Activated CD4-positive, alpha-beta T cell treated with anti-CD3 and anti-CD28 coated beads for 36 hours (primary cell): ENCODE results near the gene SUSD2. TPM values are rescaled to one million over a fixed set of nuclear protein-coding genes. Genes with fewer than 3 reads are reported as not detected.
"Not testable (repeated sequence)": the region's sequence is repeated elsewhere in the genome, so short reads cannot be mapped to it uniquely, and the experiment has no call there.

Source experiments
- ATAC-seq: fragments of 200-7000 bp; cut with Tn5 transposase; one replicate; pipeline ENCODE4 v1.10.0; 2021; ENCODE audit warnings: mild to moderate bottlenecking, moderate library complexity
- CTCF ChIA-PET: fragments of 350-600 bp; sonication (Branson Sonifier 250); formaldehyde crosslinking; loops from one replicate; lab custom pipeline; 2021; ENCODE audit warnings: antibody characterized with exemption; lab: Charles Lee
- POLR2A ChIA-PET: fragments of 350-600 bp; sonication (Branson Sonifier 250); formaldehyde crosslinking; loops from one replicate; lab custom pipeline; 2021; ENCODE audit warnings: antibody characterized with exemption, inconsistent platforms; lab: Charles Lee
- DNase-seq: peaks from one replicate; pipeline ENCODE4 v3.0.0-alpha.2; 2020
- H3K27ac Mint-ChIP-seq: one replicate; pipeline ENCODE4 v1.8.0; 2021; ENCODE audit warnings: mixed read lengths
- H3K27me3 Mint-ChIP-seq: one replicate; pipeline ENCODE4 v1.8.0; 2021; ENCODE audit warnings: mixed read lengths
- H3K36me3 Mint-ChIP-seq: one replicate; pipeline ENCODE4 v1.8.0; 2021; ENCODE audit warnings: low read depth, mixed read lengths
- H3K4me1 Mint-ChIP-seq: one replicate; pipeline ENCODE4 v1.8.0; 2021; ENCODE audit warnings: mixed read lengths
- H3K4me3 Mint-ChIP-seq: one replicate; pipeline ENCODE4 v1.8.0; 2021; ENCODE audit warnings: mild to moderate bottlenecking, moderate library complexity, mixed read lengths
- H3K9me3 Mint-ChIP-seq: one replicate; pipeline ENCODE4 v1.8.0; 2021; ENCODE audit warnings: low read depth, mixed read lengths
- intact Hi-C, 2 experiments: fragments of 100-400 bp; cut with DNase I in 1 of 2; cut with micrococcal nuclease in 1 of 2; formaldehyde crosslinking; loops; one replicate each; pipeline versions ENCODE4 v1.14.2 to v1.15.1; 2022 to 2024; cut with DNase I, micrococcal nuclease
- total RNA-seq, 2 experiments: library from RNA; stranded (reverse); gene quantifications; one replicate each; pipeline ENCODE4 v1.2.3, GENCODE V29; 2021

The SUSD2 gene
- under 1 TPM; 0.65 to 0.80 TPM for total RNA-seq

DNA sequence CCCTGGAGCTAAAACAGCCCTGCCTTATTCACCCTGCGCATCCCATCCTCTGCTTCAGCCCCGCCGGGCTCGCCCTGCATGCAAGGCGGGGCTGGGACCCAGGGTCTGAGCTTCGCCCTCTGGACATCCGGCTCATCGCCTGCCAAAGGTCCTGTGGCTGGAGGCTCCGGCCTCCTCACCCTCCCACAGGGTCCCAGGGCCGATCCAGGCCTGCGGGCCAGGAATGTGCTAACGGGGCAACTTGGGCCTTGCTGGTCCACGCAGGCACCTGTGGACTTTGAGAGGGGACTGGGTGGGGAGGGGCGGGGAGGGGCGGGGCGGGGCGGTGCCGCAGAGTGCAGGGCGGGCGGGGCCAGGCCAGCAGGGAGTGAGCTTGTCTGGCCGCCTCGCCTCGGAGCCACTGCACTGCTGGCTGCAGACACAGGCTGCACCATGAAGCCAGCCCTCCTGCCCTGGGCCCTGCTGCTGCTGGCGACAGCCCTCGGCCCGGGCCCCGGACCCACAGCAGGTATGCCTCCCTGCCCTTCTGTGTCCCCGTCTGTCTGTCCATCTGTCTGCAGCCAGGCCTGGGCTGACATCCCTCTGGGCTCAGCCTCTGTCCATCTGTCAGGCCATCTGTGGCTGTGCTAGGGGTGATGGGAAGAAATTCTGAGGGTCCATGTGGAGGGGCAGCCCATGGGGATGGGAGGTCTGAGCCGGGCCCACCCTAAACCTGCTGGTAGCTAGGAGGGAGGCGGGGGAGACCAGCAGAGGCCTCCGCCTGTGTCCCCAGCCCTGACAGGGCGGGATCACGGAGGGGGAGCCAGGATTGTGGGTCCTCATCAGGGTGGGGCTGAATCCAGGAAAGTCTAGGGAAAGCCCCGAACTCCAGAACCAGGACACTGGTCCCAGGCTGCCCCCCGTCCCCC, at the start of gene SUSD2:
TSS of gene SUSD2 (plus strand) at position 400 of the 908 bp plus-strand sequence. CDS start at position 433, 33 bp downstream.
- ChIA-PET POLR2A (no interaction called here), CTCF (interaction anchor here (1.0 kb wide), 1 partner anchor 12 kb away, joined by 3 read pairs; no protein-coding TSS in a partner anchor)
- Mint-ChIP-seq H3K27me3 (no peaks in the 10 kb centered on the region), H3K36me3 (no peaks in the 10 kb centered on the region), H3K4me1 (no peaks in the 10 kb centered on the region), H3K27ac (no peak within 1 kb of the TSS), H3K4me3 (no peak within 1 kb of the TSS), H3K9me3 (no peaks in the 10 kb centered on the region)
- DNase-seq = no peak
- intact Hi-C loops = loop anchor here in 1 of 2 experiments (10.0 kb wide), 2 partner anchors 243 to 343 kb away; partner anchors contain the start of gene ADORA2A
- ATAC-seq = no peak

DNA sequence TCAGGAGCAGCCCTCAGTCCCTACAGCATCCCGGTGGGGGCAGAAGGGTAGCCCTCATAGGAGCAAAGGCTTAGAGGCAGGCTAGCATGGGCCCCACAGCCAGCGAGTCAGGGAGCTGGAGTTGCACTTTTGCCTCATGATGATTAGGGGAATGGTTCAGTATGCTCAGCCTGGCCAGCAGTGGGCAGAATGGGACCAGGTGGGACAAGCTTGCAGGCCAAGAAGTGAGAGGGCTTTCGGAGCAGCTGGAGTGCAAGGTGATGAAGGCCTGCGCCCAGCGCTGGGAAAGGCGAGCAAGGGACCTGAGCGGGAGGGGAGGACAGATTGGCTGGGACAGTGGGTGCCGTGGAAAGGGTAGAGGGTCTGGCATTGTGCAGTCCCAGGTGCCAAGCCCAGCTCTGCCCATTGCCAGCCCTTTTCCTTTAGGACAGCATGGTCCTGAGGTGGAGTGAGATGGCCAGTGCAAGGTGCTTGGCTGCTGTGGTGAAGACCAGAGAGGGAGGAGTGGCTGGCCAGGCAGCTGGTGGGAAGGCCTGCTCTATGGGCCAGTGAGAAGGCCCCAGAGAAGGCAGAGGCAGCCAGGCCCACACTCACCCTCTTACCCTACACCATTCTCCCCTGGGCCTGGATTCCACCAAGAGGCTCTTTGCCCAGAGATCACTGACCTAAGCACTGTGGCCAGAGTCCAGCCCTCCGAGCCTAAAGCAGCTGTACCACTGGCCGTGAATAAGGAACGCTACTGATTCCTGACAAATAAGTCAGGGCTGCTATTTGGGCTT, 47.9 kb upstream of the SUSD2 start:
- H3K9me3 Mint-ChIP-seq = no peaks in the 10 kb centered on the region
- ATAC-seq = peak; percentile 47

GRCh38 chr22:24134090-24134846, 47.0 kb upstream of the SUSD2 start:
- ATAC-seq (peak; percentile 65), DNase-seq (peak; percentile 79)
- peaks cover 25% of the 10 kb centered on the region for H3K4me1 Mint-ChIP-seq
- intact Hi-C loops = no loop called here
- ChIA-PET CTCF (interaction anchor here (0.8 to 2.0 kb wide), 3 partner anchors 22 to 40 kb away, joined by 3 to 9 read pairs (median 3); no protein-coding TSS in a partner anchor), POLR2A (no interaction called here)
- no peak overlapping the region for H3K27ac Mint-ChIP-seq
- no peaks in the 10 kb centered on the region for H3K27me3 Mint-ChIP-seq
- peaks cover 44% of the 10 kb centered on the region for H3K36me3 Mint-ChIP-seq
- no peaks in the 10 kb centered on the region for H3K9me3 Mint-ChIP-seq
- no peak overlapping the region for H3K4me3 Mint-ChIP-seq

More for the DNA sequence above, 47.9 kb upstream of the SUSD2 start:
- H3K27ac Mint-ChIP-seq = peak overlapping the region; percentile 5
- intact Hi-C loops = no loop called here
- ChIA-PET POLR2A (interaction anchor here (1.2 kb wide), 1 partner anchor 27 kb away, joined by 3 read pairs; no protein-coding TSS in a partner anchor), CTCF (interaction anchor here (0.6 to 2.0 kb wide), 4 partner anchors 13 to 41 kb away, joined by 3 to 9 read pairs (median 4); no protein-coding TSS in a partner anchor)
- no peaks in the 10 kb centered on the region for H3K27me3 Mint-ChIP-seq
- peaks cover 28% of the 10 kb centered on the region for H3K4me1 Mint-ChIP-seq
- DNase-seq = peak; percentile 43
- H3K36me3 Mint-ChIP-seq = peaks cover 38% of the 10 kb centered on the region
- no peak overlapping the region for H3K4me3 Mint-ChIP-seq

DNA sequence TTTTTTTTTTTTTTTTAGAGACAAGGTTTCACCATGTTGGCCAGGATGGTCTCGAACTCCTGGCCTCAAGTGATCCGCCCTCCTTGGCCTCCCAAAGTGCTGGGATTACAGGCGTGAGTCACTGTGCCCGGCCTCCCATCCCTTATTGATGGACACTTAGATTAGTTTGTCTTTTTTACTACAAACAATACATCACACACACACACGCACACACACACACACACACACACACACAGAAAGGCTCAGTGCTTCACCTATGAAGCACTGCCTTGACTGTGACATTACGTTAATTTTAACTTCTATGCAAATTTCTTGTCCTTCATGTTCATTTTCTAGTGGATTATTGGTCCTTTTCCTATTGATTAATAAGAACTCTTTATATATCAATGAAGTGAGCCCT, 44.8 kb upstream of the SUSD2 start:
- DNase-seq, H3K9me3 Mint-ChIP-seq, H3K27me3 Mint-ChIP-seq, intact Hi-C loops, H3K4me3 Mint-ChIP-seq, H3K27ac Mint-ChIP-seq, ATAC-seq: not testable (repeated sequence)
- H3K4me1 Mint-ChIP-seq = peaks cover 43% of the 10 kb centered on the region
- CTCF ChIA-PET = interaction anchor here (0.7 kb wide), 1 partner anchor 255 kb away, joined by 4 read pairs; no protein-coding TSS in a partner anchor
- peaks cover 45% of the 10 kb centered on the region for H3K36me3 Mint-ChIP-seq
- POLR2A ChIA-PET = interaction anchor here (0.7 kb wide), 1 partner anchor 124 kb away, joined by 3 read pairs; no protein-coding TSS in a partner anchor

DNA sequence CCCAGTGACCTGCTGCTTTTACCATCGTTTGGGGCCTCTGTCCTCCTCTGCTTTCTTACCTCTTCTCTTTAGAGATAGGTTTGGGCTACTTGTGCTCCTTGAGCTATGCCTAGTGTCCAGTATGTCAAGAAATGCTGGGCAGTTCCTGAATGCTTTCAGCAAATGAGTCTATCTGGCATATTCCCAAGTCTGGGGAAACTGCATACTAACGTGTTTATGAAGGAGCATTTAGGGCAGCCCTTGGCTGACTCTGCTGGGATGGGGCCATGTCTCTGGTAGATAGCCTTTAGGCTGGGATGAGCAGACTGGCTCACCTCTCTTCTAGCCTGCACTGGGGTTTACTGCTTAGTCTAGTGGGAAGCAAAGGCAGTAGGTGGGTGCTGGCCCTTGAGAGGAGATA, 43.7 kb upstream of the SUSD2 start:
- H3K36me3 Mint-ChIP-seq = peaks cover 45% of the 10 kb centered on the region
- no peak for DNase-seq

GRCh38 chr22:24138649-24139420, 42.5 kb upstream of the SUSD2 start:
- peaks cover 43% of the 10 kb centered on the region for H3K36me3 Mint-ChIP-seq
- no peak overlapping the region for H3K27ac Mint-ChIP-seq
- H3K4me1 Mint-ChIP-seq = peaks cover 49% of the 10 kb centered on the region
- CTCF ChIA-PET = interaction anchor here (0.7 kb wide), 1 partner anchor 12 kb away, joined by 3 read pairs; no protein-coding TSS in a partner anchor
- no peaks in the 10 kb centered on the region for H3K9me3 Mint-ChIP-seq
- no peaks in the 10 kb centered on the region for H3K27me3 Mint-ChIP-seq
- no peak overlapping the region for H3K4me3 Mint-ChIP-seq
- intact Hi-C loops = no loop called here
- no peak for ATAC-seq
- no peak for DNase-seq
- POLR2A ChIA-PET = no interaction called here

More for the DNA sequence above, 43.7 kb upstream of the SUSD2 start:
- H3K4me1 Mint-ChIP-seq = peaks cover 51% of the 10 kb centered on the region
- H3K27me3 Mint-ChIP-seq = no peaks in the 10 kb centered on the region
- CTCF ChIA-PET = no interaction called here
- intact Hi-C loops = no loop called here
- ATAC-seq = no peak
- no peaks in the 10 kb centered on the region for H3K9me3 Mint-ChIP-seq
- POLR2A ChIA-PET = no interaction called here
- no peak overlapping the region for H3K4me3 Mint-ChIP-seq
- H3K27ac Mint-ChIP-seq = no peak overlapping the region

GRCh38 chr22:24140357-24140756, 40.9 kb upstream of the SUSD2 start:
- no peak for DNase-seq
- intact Hi-C loops = loop anchor here in 1 of 2 experiments (10.0 kb wide), 1 partner anchor 64 kb away; no protein-coding TSS in a partner anchor
- H3K4me1 Mint-ChIP-seq = peaks cover 56% of the 10 kb centered on the region
- H3K4me3 Mint-ChIP-seq = no peak overlapping the region
- peaks cover 41% of the 10 kb centered on the region for H3K36me3 Mint-ChIP-seq
- H3K27me3 Mint-ChIP-seq = no peaks in the 10 kb centered on the region
- ATAC-seq = no peak
- H3K27ac Mint-ChIP-seq = no peak overlapping the region
- CTCF ChIA-PET = interaction anchor here (0.6 to 4.0 kb wide), 4 partner anchors 14 to 38 kb away, joined by 3 to 10 read pairs (median 6); no protein-coding TSS in a partner anchor
- POLR2A ChIA-PET = no interaction called here
- H3K9me3 Mint-ChIP-seq = no peaks in the 10 kb centered on the region

GRCh38 chr22:24141586-24141985, 39.7 kb upstream of the SUSD2 start:
- DNase-seq (peak; percentile 50), ATAC-seq (peak; percentile 89)
- ChIA-PET CTCF (interaction anchor here (0.7 to 4.0 kb wide), 3 partner anchors 11 to 15 kb away, joined by 3 to 10 read pairs (median 8); no protein-coding TSS in a partner anchor), POLR2A (interaction anchor here (0.6 to 0.8 kb wide), 2 partner anchors 12 to 23 kb away, joined by 3 read pairs; no protein-coding TSS in a partner anchor)
- H3K27me3 Mint-ChIP-seq = no peaks in the 10 kb centered on the region
- H3K9me3 Mint-ChIP-seq = no peaks in the 10 kb centered on the region
- peak overlapping the region; percentile 51 for H3K27ac Mint-ChIP-seq
- peaks cover 34% of the 10 kb centered on the region for H3K36me3 Mint-ChIP-seq
- H3K4me1 Mint-ChIP-seq = peaks cover 64% of the 10 kb centered on the region
- no peak overlapping the region for H3K4me3 Mint-ChIP-seq
- intact Hi-C loops = loop anchor here in 1 of 2 experiments (10.0 kb wide), 1 partner anchor 63 kb away; no protein-coding TSS in a partner anchor

DNA sequence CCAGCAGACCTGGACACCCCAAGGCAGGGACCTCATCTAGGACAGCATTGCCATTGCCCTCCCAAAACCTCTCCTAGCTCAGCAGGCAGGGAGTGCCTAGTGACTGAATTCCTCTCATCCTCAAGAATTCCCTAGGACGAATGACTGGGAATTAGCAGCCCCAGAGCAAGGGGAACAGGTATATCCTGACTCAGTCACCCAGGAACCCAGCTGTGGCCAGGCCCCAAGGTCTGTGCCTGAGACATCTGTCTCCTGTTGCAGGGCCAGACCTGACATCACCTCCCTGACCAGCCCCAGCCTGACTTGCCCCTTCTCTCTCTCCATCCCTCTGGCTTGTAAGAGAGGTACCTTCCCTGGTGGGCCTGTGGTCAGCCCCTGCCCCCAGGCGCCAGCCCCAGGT, 39.0 kb upstream of the SUSD2 start:
- POLR2A ChIA-PET = interaction anchor here (0.8 kb wide), 1 partner anchor 12 kb away, joined by 3 read pairs; no protein-coding TSS in a partner anchor
- no peak for ATAC-seq
- no peaks in the 10 kb centered on the region for H3K27me3 Mint-ChIP-seq
- H3K4me1 Mint-ChIP-seq = peaks cover 64% of the 10 kb centered on the region
- peaks cover 27% of the 10 kb centered on the region for H3K36me3 Mint-ChIP-seq
- no peak for DNase-seq
- H3K4me3 Mint-ChIP-seq = no peak overlapping the region
- H3K27ac Mint-ChIP-seq = no peak overlapping the region
- CTCF ChIA-PET = interaction anchor here (2.4 to 4.0 kb wide), 2 partner anchors 12 to 14 kb away, joined by 8 to 10 read pairs; no protein-coding TSS in a partner anchor
- intact Hi-C loops = loop anchor here in 1 of 2 experiments (10.0 kb wide), 1 partner anchor 63 kb away; no protein-coding TSS in a partner anchor
- no peaks in the 10 kb centered on the region for H3K9me3 Mint-ChIP-seq
